Fibroblast of skin of left biceps (primary cell): ENCODE measurements around the gene IFNL3.

Source experiments
- DNase-seq, 2 experiments: peaks; one replicate each; pipeline ENCODE4 v3.0.0-alpha.2; 2013; ENCODE audit warnings: low read depth in 2 of 2

The IFNL3 gene

DNA sequence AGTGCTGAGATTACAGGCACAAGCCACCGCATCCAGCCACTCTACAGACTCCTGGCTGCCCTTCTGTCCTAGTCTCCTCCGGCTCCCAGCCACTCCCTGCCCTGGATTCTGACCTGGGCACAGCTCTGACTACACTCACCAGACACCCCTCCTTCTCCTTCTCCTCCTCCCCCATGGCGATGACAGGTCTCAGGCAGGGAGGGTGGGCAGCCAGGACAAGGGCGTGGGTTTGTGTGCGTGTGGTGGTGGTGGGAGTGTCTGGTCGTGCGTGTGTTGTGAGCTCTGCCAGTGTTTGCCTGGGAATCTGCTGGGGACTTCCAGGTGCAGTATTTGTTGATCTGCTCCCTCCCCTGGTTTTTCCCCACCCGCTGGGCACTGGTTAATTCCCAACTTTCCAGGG, 51.0 kb downstream of the IFNL3 start:
- DNase-seq = no peak
